Smooth muscle cell (in vitro differentiated cells): ENCODE measurements around the gene POLD1. TPM values are rescaled to one million over a fixed set of nuclear protein-coding genes. Genes with fewer than 3 reads are reported as not detected.

Experiments
- DNase-seq: peaks from one replicate; lab custom pipeline; 2025; ENCODE audit not compliant: unreplicated experiment; lab: John Stamatoyannopoulos, UW
- H2AFZ ChIP-seq: fragments of 200-600 bp; sonication (generic); 2 replicates; pipeline ENCODE4 v1.6.0; 2016; ENCODE audit warnings: antibody characterized with exemption, low read depth, mild to moderate bottlenecking
- H3F3A ChIP-seq: fragments of 200-600 bp; sonication (generic); 2 replicates; pipeline ENCODE4 v1.6.0; 2017; ENCODE audit warnings: antibody characterized with exemption, low read depth
- H3K27ac ChIP-seq: fragments of 200-600 bp; sonication (generic); 2 replicates; pipeline ENCODE4 v1.5.1; 2016; ENCODE audit warnings: low read depth, mild to moderate bottlenecking
- H3K27me3 ChIP-seq: fragments of 200-600 bp; sonication (generic); 2 replicates; pipeline ENCODE4 v1.6.1; 2016; ENCODE audit warnings: low read depth, mild to moderate bottlenecking
- H3K36me3 ChIP-seq: fragments of 200-600 bp; sonication (generic); 2 replicates; pipeline ENCODE4 v1.5.1; 2016; ENCODE audit warnings: low read depth
- H3K4me1 ChIP-seq: fragments of 200-600 bp; sonication (generic); 2 replicates; pipeline ENCODE4 v1.5.1; 2016; ENCODE audit warnings: low read depth
- H3K4me2 ChIP-seq: fragments of 200-600 bp; sonication (generic); 2 replicates; pipeline ENCODE4 v1.6.0; 2016; ENCODE audit warnings: mild to moderate bottlenecking
- H3K4me3 ChIP-seq: fragments of 200-600 bp; sonication (generic); 2 replicates; pipeline ENCODE4 v1.5.1; 2016; ENCODE audit warnings: mild to moderate bottlenecking
- H3K79me2 ChIP-seq: fragments of 200-600 bp; sonication (generic); 2 replicates; pipeline ENCODE4 v1.6.0; 2016; ENCODE audit warnings: low read depth, mild to moderate bottlenecking
- H3K9ac ChIP-seq: fragments of 200-600 bp; sonication (generic); 2 replicates; pipeline ENCODE4 v1.6.0; 2016; ENCODE audit warnings: low read depth
- H3K9me3 ChIP-seq: fragments of 200-600 bp; sonication (generic); replicated peaks from 2 replicates; pipeline ENCODE4 v1.5.1; 2016; ENCODE audit warnings: low read depth
- H4K20me1 ChIP-seq: fragments of 200-600 bp; sonication (generic); 2 replicates; pipeline ENCODE4 v1.6.0; 2016; ENCODE audit warnings: low read depth
- CTCF ChIP-seq: fragments of 200-600 bp; sonication (generic); IDR thresholded peaks from 2 replicates; pipeline ENCODE4 v1.5.1; 2017; ENCODE audit warnings: borderline replicate concordance, mild to moderate bottlenecking, antibody characterized with exemption; ENCODE audit not compliant: insufficient read depth, poor library complexity, severe bottlenecking
- WGBS: methylation state at CpG from one replicate; pipeline ENCODE4 v1.1.7; 2016; ENCODE audit warnings: low lambda C conversion rate; 5-methylcytosine and 5-hydroxymethylcytosine counted together
- polyA plus RNA-seq: library from polyadenylated mRNA; unstranded; fragments of >200 nt; fragmentation: Nextera tagmentation; extraction: Ambion mirVana; gene quantifications from 2 replicates; pipeline ENCODE4 v1.2.1, GENCODE V29; 2016
- total RNA-seq: library from RNA; depleted of rRNA; stranded (reverse); fragments of >200 nt; gene quantifications from 2 replicates; pipeline ENCODE4 v1.2.3, GENCODE V29; 2014

Gene POLD1
- total and polyA plus RNA-seq, 2 experiments from 2014 or later, result 14.9 to 37.6 TPM

DNA sequence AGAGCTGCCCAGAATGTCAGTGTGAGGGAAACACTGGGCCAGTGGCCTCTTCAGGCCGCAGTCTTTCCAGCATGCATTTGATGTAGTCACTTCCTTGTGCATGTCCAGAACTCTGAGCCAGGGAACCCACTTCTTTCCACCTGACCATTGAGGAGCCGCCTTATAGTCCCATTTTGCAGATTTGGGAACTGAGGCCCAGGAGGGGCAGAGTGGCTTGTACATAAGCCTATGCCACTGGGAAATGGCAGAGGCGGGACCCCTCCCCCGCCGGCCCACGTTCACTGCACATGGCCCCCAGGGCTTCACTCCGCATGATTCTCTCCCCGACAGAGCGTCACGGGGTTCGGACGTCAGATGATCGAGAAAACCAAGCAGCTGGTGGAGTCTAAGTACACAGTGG, 28.9 kb downstream of the POLD1 start:
- H3K9ac ChIP-seq, result no peak overlapping the region
- H3K4me1 ChIP-seq, result no peaks in the 10 kb centered on the region
- H3F3A ChIP-seq, result no peaks in the 10 kb centered on the region
- no peak for TF ChIP-seq CTCF
- H3K9me3 ChIP-seq, result no peaks in the 10 kb centered on the region
- no peak overlapping the region for H3K27ac ChIP-seq
- H3K79me2 ChIP-seq, result no peaks in the 10 kb centered on the region
- no peak overlapping the region for H2AFZ ChIP-seq
- DNase-seq, result no peak
- no peak overlapping the region for H3K4me3 ChIP-seq
- H3K36me3 ChIP-seq, result no peaks in the 10 kb centered on the region
- no peaks in the 10 kb centered on the region for H4K20me1 ChIP-seq
- no peak overlapping the region for H3K4me2 ChIP-seq
- H3K27me3 ChIP-seq, result peaks cover 3% of the 10 kb centered on the region
- WGBS, result 95% methylated on average over 13 of the region's 13 CpGs

DNA sequence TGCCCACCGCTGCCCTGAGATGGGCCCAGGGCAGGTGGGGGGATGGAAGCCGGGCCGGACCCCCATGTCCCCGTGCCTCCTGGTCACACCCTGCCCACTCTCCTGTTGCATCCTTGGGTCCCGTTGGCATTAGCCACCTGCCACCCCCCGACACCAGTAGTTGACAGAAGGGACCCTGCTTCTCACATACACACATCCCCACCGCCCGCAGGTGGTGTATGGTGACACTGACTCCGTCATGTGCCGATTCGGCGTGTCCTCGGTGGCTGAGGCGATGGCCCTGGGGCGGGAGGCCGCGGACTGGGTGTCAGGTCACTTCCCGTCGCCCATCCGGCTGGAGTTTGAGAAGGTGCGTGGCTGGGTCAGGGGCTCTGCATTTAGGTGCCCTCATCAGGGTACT, 29.4 kb downstream of the POLD1 start:
- no peak for DNase-seq
- Histone ChIP-seq H4K20me1 (no peaks in the 10 kb centered on the region), H2AFZ (no peak overlapping the region), H3K9ac (no peak overlapping the region), H3K4me1 (peaks cover under 1% of the 10 kb centered on the region), H3K36me3 (no peaks in the 10 kb centered on the region), H3K4me2 (no peak overlapping the region), H3K79me2 (no peaks in the 10 kb centered on the region), H3K27ac (no peak overlapping the region), H3K27me3 (peaks cover 8% of the 10 kb centered on the region), H3K9me3 (no peaks in the 10 kb centered on the region), H3K4me3 (no peak overlapping the region), H3F3A (no peaks in the 10 kb centered on the region)
- 97% methylated on average over 21 of the region's 21 CpGs for WGBS
- no peak for TF ChIP-seq CTCF

- WGBS, result 69% methylated on average over 35 of the region's 37 CpGs
- DNase-seq, result peak; percentile 22
- TF ChIP-seq CTCF, result peak; percentile 83
- Histone ChIP-seq H3K9me3 (no peaks in the 10 kb centered on the region), H3K36me3 (no peaks in the 10 kb centered on the region), H3K79me2 (no peaks in the 10 kb centered on the region), H3K4me1 (peaks cover 7% of the 10 kb centered on the region), H4K20me1 (no peaks in the 10 kb centered on the region), H3F3A (no peaks in the 10 kb centered on the region), H3K27ac (no peak overlapping the region), H3K27me3 (peaks cover 23% of the 10 kb centered on the region), H3K4me3 (no peak overlapping the region), H3K4me2 (no peak overlapping the region), H3K9ac (no peak overlapping the region), H2AFZ (no peak overlapping the region)
Measured at GRCh38 chr19:50414864-50415660, 30.9 kb downstream of the POLD1 start.

DNA sequence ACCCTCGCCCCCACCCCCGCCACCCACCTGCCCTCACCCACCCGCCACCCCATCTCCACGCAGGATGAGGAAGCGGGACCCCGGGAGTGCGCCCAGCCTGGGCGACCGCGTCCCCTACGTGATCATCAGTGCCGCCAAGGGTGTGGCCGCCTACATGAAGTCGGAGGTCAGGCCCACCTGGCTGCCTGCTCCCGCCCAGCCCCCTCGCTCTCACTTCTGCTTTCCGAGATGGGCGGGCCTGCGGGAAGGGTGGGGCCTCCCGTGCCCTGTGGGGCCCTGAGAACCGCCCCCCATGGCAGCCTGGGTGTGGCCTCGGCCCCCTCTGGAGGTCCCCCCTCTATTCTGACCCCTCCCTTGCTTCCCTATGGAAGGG, 31.5 kb downstream of the POLD1 start:
- Histone ChIP-seq H3K27me3 (peaks cover 28% of the 10 kb centered on the region), H2AFZ (no peak overlapping the region), H3K4me2 (no peak overlapping the region), H3K9ac (no peak overlapping the region), H4K20me1 (no peaks in the 10 kb centered on the region), H3K36me3 (no peaks in the 10 kb centered on the region), H3K27ac (no peak overlapping the region), H3K4me1 (peaks cover 7% of the 10 kb centered on the region), H3K9me3 (no peaks in the 10 kb centered on the region), H3K4me3 (no peak overlapping the region), H3K79me2 (no peaks in the 10 kb centered on the region), H3F3A (no peaks in the 10 kb centered on the region)
- no peak for TF ChIP-seq CTCF
- WGBS, result 96% methylated on average over 10 of the region's 22 CpGs
- no peak for DNase-seq
